ENCODE measurements around the gene ZBTB16.

The ZBTB16 gene

GRCh38 chr11:114270531-114271270 lies 211.2 kb downstream of the ZBTB16 start:
- no peak for DNase-seq

GRCh38 chr11:114271316-114271715 lies 211.8 kb downstream of the ZBTB16 start:
- DNase-seq: no peak

GRCh38 chr11:114272311-114272710 lies 212.8 kb downstream of the ZBTB16 start:
- DNase-seq: no peak

GRCh38 chr11:114273071-114273470 lies 213.6 kb downstream of the ZBTB16 start:
- DNase-seq: no peak

GRCh38 chr11:114273890-114274635 lies 214.6 kb downstream of the ZBTB16 start:
- no peak for DNase-seq

- DNase-seq: no peak
Observed at GRCh38 chr11:114274637-114275036, 215.1 kb downstream of the ZBTB16 start.

- no peak for DNase-seq
Observed at GRCh38 chr11:114275280-114275679, 215.8 kb downstream of the ZBTB16 start.

GRCh38 chr11:114276077-114276476 lies 216.6 kb downstream of the ZBTB16 start:
- no peak for DNase-seq

- no peak for DNase-seq
Observed at GRCh38 chr11:114277637-114278341, 218.3 kb downstream of the ZBTB16 start.

- no peak for DNase-seq
Observed at GRCh38 chr11:114278342-114279065, 219.0 kb downstream of the ZBTB16 start.

GRCh38 chr11:114279792-114280546 lies 220.5 kb downstream of the ZBTB16 start:
- no peak for DNase-seq

GRCh38 chr11:114280696-114281095 lies 221.2 kb downstream of the ZBTB16 start:
- DNase-seq: no peak

- DNase-seq: no peak
Observed at GRCh38 chr11:114281388-114281956, 222.0 kb downstream of the ZBTB16 start.

GRCh38 chr11:114282488-114282887 lies 223.0 kb downstream of the ZBTB16 start:
- no peak for DNase-seq

- DNase-seq: no peak
Observed at GRCh38 chr11:114283422-114283821, 223.9 kb downstream of the ZBTB16 start.

GRCh38 chr11:114284021-114284420 lies 224.5 kb downstream of the ZBTB16 start:
- no peak for DNase-seq

- no peak for DNase-seq
Observed at GRCh38 chr11:114284914-114285313, 225.4 kb downstream of the ZBTB16 start.

GRCh38 chr11:114285599-114285998 lies 226.1 kb downstream of the ZBTB16 start:
- DNase-seq: no peak

GRCh38 chr11:114286229-114286628 lies 226.7 kb downstream of the ZBTB16 start:
- no peak for DNase-seq

- DNase-seq: no peak
Observed at GRCh38 chr11:114287154-114287553, 227.6 kb downstream of the ZBTB16 start.

- DNase-seq: no peak
Observed at GRCh38 chr11:114288136-114288535, 228.6 kb downstream of the ZBTB16 start.

GRCh38 chr11:114289779-114290178 lies 230.3 kb downstream of the ZBTB16 start:
- no peak for DNase-seq
